Measurements from ENCODE around the gene CDH4.

The CDH4 gene

DNA sequence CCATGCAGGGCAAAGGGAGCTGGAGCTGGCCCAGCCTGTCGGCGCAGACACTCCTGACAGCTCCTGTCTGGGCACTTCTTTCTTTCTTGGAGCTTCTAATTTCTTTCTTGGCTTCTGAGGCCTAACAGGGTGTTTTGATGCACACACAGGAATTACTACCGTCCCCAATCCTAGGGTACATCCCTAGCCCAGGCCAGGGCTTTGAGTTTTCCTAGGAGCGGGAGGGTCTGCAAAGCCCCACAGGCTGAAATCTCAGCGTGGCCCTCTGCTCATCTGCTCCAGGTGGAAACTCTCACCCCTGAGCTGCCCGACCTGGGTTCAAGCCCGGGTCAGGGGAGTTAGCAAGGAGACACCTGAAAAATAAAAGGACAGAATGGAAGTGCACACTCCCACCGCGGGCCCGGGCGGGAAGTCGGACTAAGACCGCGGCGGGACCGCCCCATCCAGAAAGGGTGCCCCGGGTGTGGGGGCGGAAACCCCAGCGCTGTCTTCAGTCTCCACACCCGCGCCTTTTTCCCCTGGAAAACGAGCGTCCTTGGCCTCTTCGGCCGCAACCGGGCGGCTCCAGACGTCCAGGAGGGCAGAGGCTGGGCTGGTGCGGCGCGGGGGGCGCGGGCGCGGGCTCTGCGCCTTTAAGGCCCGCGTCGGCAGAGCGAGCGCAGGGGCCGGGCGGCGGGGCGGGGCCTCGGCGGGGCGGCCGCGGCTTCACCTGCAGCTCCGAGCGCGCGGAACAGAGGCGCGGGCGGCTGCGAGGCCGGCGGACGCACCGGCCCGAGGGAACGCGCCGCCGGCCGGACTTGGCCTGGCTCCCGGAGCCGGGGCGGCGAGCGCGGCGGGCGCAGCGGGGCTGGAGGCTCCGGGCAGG lies at the start of gene CDH4:
TSS of gene CDH4 (plus strand) at position 733 of the 865 bp plus-strand sequence.
- Histone ChIP-seq H3K27ac (no peak within 1 kb of the TSS), H3K4me3 (ENCODE audit: low read depth in 1 of 2, low read length in 1 of 2) (no peak within 1 kb of the TSS), H3K4me1 (ENCODE audit: control insufficient read depth in 1 of 2, insufficient read depth in 1 of 2, low read depth in 1 of 2, low read length in 1 of 2) (peaks cover 0 to 12% of the 10 kb centered on the region in 2 experiments), H3K36me3 (no peaks in the 10 kb centered on the region), H3K9me3 (no peaks in the 10 kb centered on the region), H3K27me3 (peaks cover 95% of the 10 kb centered on the region)
- TF ChIP-seq CTCF (IDR thresholded peaks at IDR 0.05) = no peak

- H3K27me3 ChIP-seq = peaks cover 5% of the 10 kb centered on the region
- TF ChIP-seq CTCF (IDR thresholded peaks at IDR 0.05) = no peak
- H3K4me1 ChIP-seq (ENCODE audit: control insufficient read depth in 1 of 2, insufficient read depth in 1 of 2, low read depth in 1 of 2, low read length in 1 of 2) = no peaks in the 10 kb centered on the region
Measured at GRCh38 chr20:61203320-61203719, 48.7 kb upstream of the CDH4 start.

DNA sequence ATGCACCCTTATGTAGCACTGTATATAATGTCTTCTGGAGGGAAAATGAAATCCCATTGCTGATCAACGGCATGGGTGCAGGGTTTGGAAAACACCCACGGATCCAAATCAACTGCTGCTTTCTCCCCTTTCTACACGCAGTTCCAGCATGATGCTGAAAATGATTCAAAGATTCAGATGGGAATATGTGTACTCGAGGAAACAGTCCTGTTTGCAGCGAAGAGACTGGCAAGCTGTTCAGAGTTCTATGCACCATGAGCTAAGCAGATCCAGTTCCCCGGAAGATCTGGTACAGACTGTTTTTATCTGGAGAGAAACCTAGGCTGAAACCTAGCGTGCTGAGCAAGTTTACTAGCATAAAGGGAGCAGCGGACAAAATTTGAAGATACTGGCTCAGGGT lies 47.9 kb upstream of the CDH4 start:
- H3K27me3 ChIP-seq = peaks cover 5% of the 10 kb centered on the region
- H3K36me3 ChIP-seq = no peaks in the 10 kb centered on the region
- no peak for TF ChIP-seq CTCF (IDR thresholded peaks at IDR 0.05)
- no peak overlapping the region for H3K27ac ChIP-seq
- H3K4me3 ChIP-seq (ENCODE audit: low read depth in 1 of 2, low read length in 1 of 2) = no peak overlapping the region
- no peaks in the 10 kb centered on the region for H3K4me1 ChIP-seq (ENCODE audit: control insufficient read depth in 1 of 2, insufficient read depth in 1 of 2, low read depth in 1 of 2, low read length in 1 of 2)
- H3K9me3 ChIP-seq = no peaks in the 10 kb centered on the region

More at GRCh38 chr20:61203320-61203719, 48.7 kb upstream of the CDH4 start:
- no peaks in the 10 kb centered on the region for H3K9me3 ChIP-seq
- no peak overlapping the region for H3K27ac ChIP-seq
- no peak overlapping the region for H3K4me3 ChIP-seq (ENCODE audit: low read depth in 1 of 2, low read length in 1 of 2)
- H3K36me3 ChIP-seq = no peaks in the 10 kb centered on the region

- Histone ChIP-seq H3K27ac (no peak overlapping the region), H3K4me1 (ENCODE audit: control insufficient read depth in 1 of 2, insufficient read depth in 1 of 2, low read depth in 1 of 2, low read length in 1 of 2) (no peaks in the 10 kb centered on the region), H3K36me3 (no peaks in the 10 kb centered on the region), H3K27me3 (peaks cover 5% of the 10 kb centered on the region), H3K4me3 (ENCODE audit: low read depth in 1 of 2, low read length in 1 of 2) (no peak overlapping the region), H3K9me3 (no peaks in the 10 kb centered on the region)
- no peak for TF ChIP-seq CTCF (IDR thresholded peaks at IDR 0.05)
Measured at GRCh38 chr20:61205769-61206168, 46.3 kb upstream of the CDH4 start.

- no peak overlapping the region for H3K27ac ChIP-seq
- no peaks in the 10 kb centered on the region for H3K27me3 ChIP-seq
- no peaks in the 10 kb centered on the region for H3K9me3 ChIP-seq
- no peak overlapping the region for H3K4me3 ChIP-seq (ENCODE audit: low read depth in 1 of 2, low read length in 1 of 2)
- H3K4me1 ChIP-seq (ENCODE audit: control insufficient read depth in 1 of 2, insufficient read depth in 1 of 2, low read depth in 1 of 2, low read length in 1 of 2) = no peaks in the 10 kb centered on the region
- no peaks in the 10 kb centered on the region for H3K36me3 ChIP-seq
- TF ChIP-seq CTCF (IDR thresholded peaks at IDR 0.05) = no peak
Measured at GRCh38 chr20:61210862-61211261, 41.2 kb upstream of the CDH4 start.
